Neural cell (in vitro differentiated cells): ENCODE results near the gene ABHD4.

Experiments
- EP300 ChIP-seq: fragments of 450-650 bp; conservative IDR thresholded peaks from 2 replicates; pipeline ENCODE4 v1.6.1; 2014; ENCODE audit warnings: antibody characterized with exemption, mild to moderate bottlenecking, moderate library complexity; ENCODE audit not compliant: poor library complexity, severe bottlenecking
- EZH2 ChIP-seq: fragments of 200-600, 300-800 bp; shearing (Covaris generic), sonication (generic); IDR thresholded peaks from 2 replicates; pipeline ENCODE4 v1.6.1; 2014; ENCODE audit warnings: antibody characterized with exemption, low read length, borderline replicate concordance, mild to moderate bottlenecking; ENCODE audit not compliant: insufficient read depth, poor library complexity, severe bottlenecking
- MXI1 ChIP-seq: fragments of 450-650 bp; conservative IDR thresholded peaks from 2 replicates; pipeline ENCODE4 v1.6.1; 2014; ENCODE audit warnings: antibody characterized with exemption, mild to moderate bottlenecking; ENCODE audit not compliant: poor library complexity, severe bottlenecking
- RAD21 ChIP-seq: fragments of 450-650 bp; conservative IDR thresholded peaks from 2 replicates; pipeline ENCODE4 v1.6.1; 2014; ENCODE audit warnings: antibody characterized with exemption, mild to moderate bottlenecking, moderate library complexity
- SMC3 ChIP-seq: fragments of 450-650 bp; conservative IDR thresholded peaks from 2 replicates; pipeline ENCODE4 v1.6.1; 2014; ENCODE audit warnings: antibody characterized with exemption, mild to moderate bottlenecking, moderate library complexity; ENCODE audit not compliant: poor library complexity
- TF ChIP-seq, protein P1 (sequence below): fragments of 450-650 bp; IDR thresholded peaks from 2 replicates; pipeline ENCODE4 v1.5.1; 2014; ENCODE audit warnings: antibody characterized with exemption, mild to moderate bottlenecking, moderate library complexity; ENCODE audit not compliant: poor library complexity, severe bottlenecking

DNA sequence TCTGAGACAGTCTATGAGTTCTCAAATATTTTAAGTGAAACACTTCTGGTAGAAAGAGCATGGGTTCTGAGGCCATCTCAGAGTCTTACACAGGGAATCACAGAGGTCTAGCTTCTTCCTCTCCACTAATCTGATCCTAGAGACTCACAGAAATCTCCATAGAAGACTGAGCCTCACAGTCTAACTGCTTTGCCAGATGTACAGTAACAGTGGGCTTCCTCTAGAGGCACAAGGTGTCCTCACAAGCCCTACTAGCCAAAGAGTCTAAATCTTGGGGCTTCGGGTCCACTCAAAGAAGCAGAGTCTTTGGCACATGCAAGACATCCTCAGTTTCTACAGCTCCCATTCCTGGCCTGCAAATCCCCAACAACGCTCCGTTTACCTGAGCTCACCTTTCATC, 32.0 kb downstream of the ABHD4 start:
- TF ChIP-seq EP300 (no peak), MXI1 (no peak), SMC3 (no peak), RAD21 (no peak), EZH2 (no peak)
- TF ChIP-seq, protein P1, sequence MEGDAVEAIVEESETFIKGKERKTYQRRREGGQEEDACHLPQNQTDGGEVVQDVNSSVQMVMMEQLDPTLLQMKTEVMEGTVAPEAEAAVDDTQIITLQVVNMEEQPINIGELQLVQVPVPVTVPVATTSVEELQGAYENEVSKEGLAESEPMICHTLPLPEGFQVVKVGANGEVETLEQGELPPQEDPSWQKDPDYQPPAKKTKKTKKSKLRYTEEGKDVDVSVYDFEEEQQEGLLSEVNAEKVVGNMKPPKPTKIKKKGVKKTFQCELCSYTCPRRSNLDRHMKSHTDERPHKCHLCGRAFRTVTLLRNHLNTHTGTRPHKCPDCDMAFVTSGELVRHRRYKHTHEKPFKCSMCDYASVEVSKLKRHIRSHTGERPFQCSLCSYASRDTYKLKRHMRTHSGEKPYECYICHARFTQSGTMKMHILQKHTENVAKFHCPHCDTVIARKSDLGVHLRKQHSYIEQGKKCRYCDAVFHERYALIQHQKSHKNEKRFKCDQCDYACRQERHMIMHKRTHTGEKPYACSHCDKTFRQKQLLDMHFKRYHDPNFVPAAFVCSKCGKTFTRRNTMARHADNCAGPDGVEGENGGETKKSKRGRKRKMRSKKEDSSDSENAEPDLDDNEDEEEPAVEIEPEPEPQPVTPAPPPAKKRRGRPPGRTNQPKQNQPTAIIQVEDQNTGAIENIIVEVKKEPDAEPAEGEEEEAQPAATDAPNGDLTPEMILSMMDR = no peak
